ENCODE results near the gene PSTPIP1.

PSTPIP1 gene

DNA sequence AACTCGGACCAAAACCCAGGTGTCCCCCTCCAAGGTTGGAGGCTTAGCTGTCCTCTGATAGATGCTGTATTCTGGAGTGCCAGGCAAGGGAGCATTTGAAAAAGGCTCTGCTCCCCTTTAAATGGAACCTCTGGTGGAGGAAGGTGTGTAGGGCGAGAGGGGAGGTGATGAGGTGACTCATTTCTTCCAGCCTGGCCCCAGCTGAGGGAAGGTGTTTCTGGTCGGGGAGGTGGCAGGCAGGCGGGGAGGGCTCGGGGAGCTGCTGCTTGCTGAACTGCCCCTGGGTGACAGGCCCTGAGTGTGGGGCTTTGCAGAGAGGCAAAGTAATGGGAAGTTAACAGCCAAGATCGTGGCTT is 18.8 kb downstream of the PSTPIP1 start:
- Histone ChIP-seq H3K9ac (no peak overlapping the region), H3K27ac (no peak overlapping the region), H2AFZ (ENCODE audit: low read depth) (no peak overlapping the region), H3K4me2 (no peak overlapping the region), H3K4me3 (IDR thresholded peaks at IDR 0.05; ENCODE audit: insufficient read depth, low read depth, low read length) (no peak overlapping the region), H3K4me1 (ENCODE audit: low read depth, poor library complexity, severe bottlenecking) (no peaks in the 10 kb centered on the region), H3K36me3 (ENCODE audit: insufficient read depth) (no peaks in the 10 kb centered on the region), H3K27me3 (ENCODE audit: insufficient read depth, low read depth) (no peaks in the 10 kb centered on the region), H4K20me1 (ENCODE audit: insufficient read depth) (no peaks in the 10 kb centered on the region), H3K79me2 (ENCODE audit: insufficient read depth, low read depth) (no peaks in the 10 kb centered on the region)
- TF ChIP-seq, protein P1, sequence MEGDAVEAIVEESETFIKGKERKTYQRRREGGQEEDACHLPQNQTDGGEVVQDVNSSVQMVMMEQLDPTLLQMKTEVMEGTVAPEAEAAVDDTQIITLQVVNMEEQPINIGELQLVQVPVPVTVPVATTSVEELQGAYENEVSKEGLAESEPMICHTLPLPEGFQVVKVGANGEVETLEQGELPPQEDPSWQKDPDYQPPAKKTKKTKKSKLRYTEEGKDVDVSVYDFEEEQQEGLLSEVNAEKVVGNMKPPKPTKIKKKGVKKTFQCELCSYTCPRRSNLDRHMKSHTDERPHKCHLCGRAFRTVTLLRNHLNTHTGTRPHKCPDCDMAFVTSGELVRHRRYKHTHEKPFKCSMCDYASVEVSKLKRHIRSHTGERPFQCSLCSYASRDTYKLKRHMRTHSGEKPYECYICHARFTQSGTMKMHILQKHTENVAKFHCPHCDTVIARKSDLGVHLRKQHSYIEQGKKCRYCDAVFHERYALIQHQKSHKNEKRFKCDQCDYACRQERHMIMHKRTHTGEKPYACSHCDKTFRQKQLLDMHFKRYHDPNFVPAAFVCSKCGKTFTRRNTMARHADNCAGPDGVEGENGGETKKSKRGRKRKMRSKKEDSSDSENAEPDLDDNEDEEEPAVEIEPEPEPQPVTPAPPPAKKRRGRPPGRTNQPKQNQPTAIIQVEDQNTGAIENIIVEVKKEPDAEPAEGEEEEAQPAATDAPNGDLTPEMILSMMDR (conservative IDR thresholded peaks at IDR 0.05; ENCODE audit: low read depth, low read length) = no peak

GRCh38 chr15:77014132-77015081 is 19.5 kb downstream of the PSTPIP1 start:
- Histone ChIP-seq H2AFZ (ENCODE audit: low read depth) (no peak overlapping the region), H3K4me1 (ENCODE audit: low read depth, poor library complexity, severe bottlenecking) (no peaks in the 10 kb centered on the region), H3K36me3 (ENCODE audit: insufficient read depth) (no peaks in the 10 kb centered on the region), H4K20me1 (ENCODE audit: insufficient read depth) (no peaks in the 10 kb centered on the region), H3K4me3 (IDR thresholded peaks at IDR 0.05; ENCODE audit: insufficient read depth, low read depth, low read length) (no peak overlapping the region), H3K9ac (no peak overlapping the region), H3K27ac (no peak overlapping the region), H3K79me2 (ENCODE audit: insufficient read depth, low read depth) (no peaks in the 10 kb centered on the region), H3K27me3 (ENCODE audit: insufficient read depth, low read depth) (no peaks in the 10 kb centered on the region), H3K4me2 (no peak overlapping the region)
- TF ChIP-seq, protein P1 (conservative IDR thresholded peaks at IDR 0.05; ENCODE audit: low read depth, low read length) = no peak

DNA sequence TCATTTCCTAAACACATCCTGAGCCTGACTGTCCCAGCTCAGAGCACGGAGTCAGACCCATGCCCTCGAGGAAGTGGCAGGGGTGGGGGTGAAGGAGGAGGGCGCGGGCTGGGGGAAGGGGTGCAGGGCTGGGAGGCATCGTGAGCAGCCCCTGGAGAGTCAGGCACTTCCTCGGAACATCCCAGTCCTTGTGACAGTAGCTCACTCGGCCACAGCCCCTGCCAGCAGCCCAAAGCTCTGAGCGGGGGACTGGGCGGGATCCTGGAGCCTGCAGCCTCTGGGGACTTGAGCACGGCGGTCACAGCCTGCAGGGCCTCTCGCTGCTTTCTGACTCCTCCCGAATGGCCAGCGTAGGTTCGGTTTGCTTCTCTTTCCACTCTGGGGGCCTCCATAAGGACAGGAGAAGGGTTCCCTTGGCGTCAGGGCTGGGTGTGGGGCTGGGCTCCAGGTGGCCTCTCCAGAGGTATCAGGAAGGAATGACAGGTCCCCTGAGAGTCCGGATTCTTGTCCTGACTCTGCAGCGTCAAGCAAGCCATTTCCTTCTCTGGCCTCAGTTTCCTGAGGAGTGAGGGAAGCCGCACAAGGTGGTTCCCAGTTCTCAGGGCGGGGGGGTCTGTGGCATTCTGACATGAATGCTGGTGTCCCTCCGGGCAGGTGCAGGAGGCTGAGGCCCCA is 20.9 kb downstream of the PSTPIP1 start:
- Histone ChIP-seq H3K4me3 (IDR thresholded peaks at IDR 0.05; ENCODE audit: insufficient read depth, low read depth, low read length) (no peak overlapping the region), H3K4me1 (ENCODE audit: low read depth, poor library complexity, severe bottlenecking) (no peaks in the 10 kb centered on the region), H3K79me2 (ENCODE audit: insufficient read depth, low read depth) (no peaks in the 10 kb centered on the region), H3K27ac (no peak overlapping the region), H4K20me1 (ENCODE audit: insufficient read depth) (no peaks in the 10 kb centered on the region), H3K9ac (no peak overlapping the region), H3K27me3 (ENCODE audit: insufficient read depth, low read depth) (no peaks in the 10 kb centered on the region), H3K4me2 (no peak overlapping the region), H2AFZ (ENCODE audit: low read depth) (no peak overlapping the region), H3K36me3 (ENCODE audit: insufficient read depth) (no peaks in the 10 kb centered on the region)
- TF ChIP-seq, protein P1 (conservative IDR thresholded peaks at IDR 0.05; ENCODE audit: low read depth, low read length) = no peak

DNA sequence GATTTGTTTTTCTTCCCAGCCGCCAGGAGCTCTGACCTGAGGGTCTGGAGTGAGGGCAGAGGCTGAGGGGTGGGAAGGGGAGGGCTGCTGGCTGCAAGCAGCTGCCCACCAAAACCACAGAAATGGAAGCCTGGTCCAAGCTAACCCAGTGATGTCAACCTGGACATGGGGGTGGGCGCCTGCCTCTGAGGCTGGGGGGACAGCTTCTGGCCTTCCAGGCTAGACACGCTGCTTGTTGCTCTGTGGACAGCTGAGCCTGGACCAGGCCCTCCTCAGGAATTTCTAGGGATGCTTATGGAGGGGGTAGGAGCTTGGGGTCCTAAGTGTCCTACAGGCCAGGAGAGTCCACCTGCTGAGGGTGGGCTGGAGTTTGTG is 21.4 kb downstream of the PSTPIP1 start:
- Histone ChIP-seq H2AFZ (ENCODE audit: low read depth) (no peak overlapping the region), H3K9ac (no peak overlapping the region), H3K4me1 (ENCODE audit: low read depth, poor library complexity, severe bottlenecking) (peaks cover 3% of the 10 kb centered on the region), H3K27ac (no peak overlapping the region), H3K4me2 (no peak overlapping the region), H3K4me3 (IDR thresholded peaks at IDR 0.05; ENCODE audit: insufficient read depth, low read depth, low read length) (no peak overlapping the region), H3K27me3 (ENCODE audit: insufficient read depth, low read depth) (no peaks in the 10 kb centered on the region), H4K20me1 (ENCODE audit: insufficient read depth) (no peaks in the 10 kb centered on the region), H3K36me3 (ENCODE audit: insufficient read depth) (no peaks in the 10 kb centered on the region), H3K79me2 (ENCODE audit: insufficient read depth, low read depth) (no peaks in the 10 kb centered on the region)
- TF ChIP-seq, protein P1 (conservative IDR thresholded peaks at IDR 0.05; ENCODE audit: low read depth, low read length) = no peak
